ENCODE measurements around the gene ANK2. TPM values are rescaled to one million over a fixed set of nuclear protein-coding genes. Genes with fewer than 3 reads are reported as not detected.

ANK2 gene
- polyA plus RNA-seq, 4 donors, result 53.4 to 70.7 (median 59.7) TPM

DNA sequence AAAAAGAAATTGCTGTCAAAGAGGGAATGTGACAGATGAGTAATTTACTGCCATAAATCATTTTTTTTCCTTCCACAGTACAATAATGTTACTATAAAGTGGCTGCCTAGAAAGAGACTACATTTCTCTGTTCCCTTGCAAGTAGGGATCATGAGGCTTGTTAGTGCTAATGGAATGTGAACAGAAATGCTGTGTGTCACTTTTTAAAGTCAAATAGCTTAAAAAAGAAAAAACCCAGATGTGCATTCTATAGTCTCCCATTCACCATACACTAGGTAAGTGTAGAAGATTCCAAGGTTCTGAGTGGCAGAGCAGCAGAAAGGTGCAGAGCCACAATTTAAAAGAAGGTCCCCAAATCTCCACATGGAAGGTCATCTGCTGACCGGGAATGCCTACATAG, 383.7 kb downstream of the ANK2 start:
- no peak for DNase-seq (ENCODE audit: low read depth in 4 of 4, low spot score in 3 of 4)
